Thoracic aorta (tissue), 2 donors: ENCODE measurements around the gene RAB6B. TPM values are rescaled to one million over a fixed set of nuclear protein-coding genes. Genes with fewer than 3 reads are reported as not detected.

Experiments
- ATAC-seq: fragments of 150-250 bp; one replicate; pipeline ENCODE4 v1.8.0; 2017; ENCODE audit warnings: low read depth; ENCODE audit not compliant: insufficient number of reproducible peaks, low FRiP score
- DNase-seq: peaks from one replicate; pipeline ENCODE4 v3.0.0-alpha.2; 2020; ENCODE audit warnings: low spot score
- H3K27ac ChIP-seq, 2 donors: fragments of 200-600 bp; sonication (generic); 1 replicate in 1 of 2; 2 replicates in 1 of 2; pipeline ENCODE4 v1.5.1; 2016; ENCODE audit warnings: mild to moderate bottlenecking in 2 of 2, moderate library complexity in 2 of 2
- H3K27me3 ChIP-seq: fragments of 200-600 bp; sonication (generic); replicated peaks from 2 replicates; pipeline ENCODE4 v1.6.0; 2016; ENCODE audit warnings: mild to moderate bottlenecking; ENCODE audit not compliant: insufficient read depth
- H3K36me3 ChIP-seq: fragments of 200-600 bp; sonication (generic); one replicate; pipeline ENCODE4 v1.5.1; 2016
- H3K4me1 ChIP-seq, 2 donors: fragments of 200-600 bp; sonication (generic); 1 replicate in 1 of 2; 2 replicates in 1 of 2; pipeline versions ENCODE4 v1.5.1 to v1.6.0; 2016; ENCODE audit warnings: low read depth in 2 of 2, mild to moderate bottlenecking in 1 of 2; ENCODE audit not compliant: control insufficient read depth in 1 of 2
- H3K4me3 ChIP-seq: fragments of 200-600 bp; sonication (generic); 2 replicates; pipeline ENCODE4 v1.5.1; 2016; ENCODE audit warnings: mild to moderate bottlenecking
- H3K9me3 ChIP-seq: fragments of 200-600 bp; sonication (generic); 2 replicates; pipeline ENCODE4 v1.5.1; 2016
- total RNA-seq, 2 donors: library from RNA; depleted of rRNA; stranded (reverse); fragments of >200 nt; gene quantifications; one replicate each; pipeline versions ENCODE4 v1.1.0 to v1.2.3, GENCODE V29; 2016
- TF ChIP-seq, protein P1 (sequence below): fragments of 200-600 bp; sonication (generic); IDR thresholded peaks from one replicate; pipeline ENCODE4 v1.5.1; 2019; ENCODE audit warnings: antibody characterized with exemption

Gene RAB6B
- total RNA-seq, 2 donors from 2014 or later = 0.27 to 4.0 TPM

DNA sequence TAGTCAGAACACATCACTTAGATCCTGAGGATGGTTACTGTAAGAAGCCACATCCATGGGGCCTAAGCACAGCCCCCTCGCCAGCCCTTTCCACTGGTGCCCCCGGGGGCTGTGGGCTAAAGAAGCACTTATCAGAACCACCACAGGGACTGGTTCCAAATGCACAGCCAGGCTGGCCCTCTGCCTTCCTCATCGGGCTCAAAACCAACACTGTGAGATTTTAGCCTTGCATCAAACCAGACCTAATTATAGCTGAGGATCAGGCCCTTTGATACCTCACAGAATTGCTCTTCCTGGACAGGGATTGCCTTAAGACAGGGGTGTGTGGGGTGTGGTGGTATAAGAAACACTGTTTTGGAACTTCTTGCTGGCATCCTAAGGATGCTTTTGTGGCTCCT is 66.4 kb downstream of the RAB6B start:
- no peak overlapping the region for H3K4me3 ChIP-seq
- ATAC-seq (no peak), DNase-seq (no peak)
- H3K9me3 ChIP-seq = no peaks in the 10 kb centered on the region
- no peaks in the 10 kb centered on the region for H3K27me3 ChIP-seq
- peaks cover 6% of the 10 kb centered on the region for H3K36me3 ChIP-seq
- H3K4me1 ChIP-seq = peaks cover 0 to 3% of the 10 kb centered on the region in 2 donors
- no peak overlapping the region for H3K27ac ChIP-seq
- TF ChIP-seq, protein P1, sequence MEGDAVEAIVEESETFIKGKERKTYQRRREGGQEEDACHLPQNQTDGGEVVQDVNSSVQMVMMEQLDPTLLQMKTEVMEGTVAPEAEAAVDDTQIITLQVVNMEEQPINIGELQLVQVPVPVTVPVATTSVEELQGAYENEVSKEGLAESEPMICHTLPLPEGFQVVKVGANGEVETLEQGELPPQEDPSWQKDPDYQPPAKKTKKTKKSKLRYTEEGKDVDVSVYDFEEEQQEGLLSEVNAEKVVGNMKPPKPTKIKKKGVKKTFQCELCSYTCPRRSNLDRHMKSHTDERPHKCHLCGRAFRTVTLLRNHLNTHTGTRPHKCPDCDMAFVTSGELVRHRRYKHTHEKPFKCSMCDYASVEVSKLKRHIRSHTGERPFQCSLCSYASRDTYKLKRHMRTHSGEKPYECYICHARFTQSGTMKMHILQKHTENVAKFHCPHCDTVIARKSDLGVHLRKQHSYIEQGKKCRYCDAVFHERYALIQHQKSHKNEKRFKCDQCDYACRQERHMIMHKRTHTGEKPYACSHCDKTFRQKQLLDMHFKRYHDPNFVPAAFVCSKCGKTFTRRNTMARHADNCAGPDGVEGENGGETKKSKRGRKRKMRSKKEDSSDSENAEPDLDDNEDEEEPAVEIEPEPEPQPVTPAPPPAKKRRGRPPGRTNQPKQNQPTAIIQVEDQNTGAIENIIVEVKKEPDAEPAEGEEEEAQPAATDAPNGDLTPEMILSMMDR = no peak

DNA sequence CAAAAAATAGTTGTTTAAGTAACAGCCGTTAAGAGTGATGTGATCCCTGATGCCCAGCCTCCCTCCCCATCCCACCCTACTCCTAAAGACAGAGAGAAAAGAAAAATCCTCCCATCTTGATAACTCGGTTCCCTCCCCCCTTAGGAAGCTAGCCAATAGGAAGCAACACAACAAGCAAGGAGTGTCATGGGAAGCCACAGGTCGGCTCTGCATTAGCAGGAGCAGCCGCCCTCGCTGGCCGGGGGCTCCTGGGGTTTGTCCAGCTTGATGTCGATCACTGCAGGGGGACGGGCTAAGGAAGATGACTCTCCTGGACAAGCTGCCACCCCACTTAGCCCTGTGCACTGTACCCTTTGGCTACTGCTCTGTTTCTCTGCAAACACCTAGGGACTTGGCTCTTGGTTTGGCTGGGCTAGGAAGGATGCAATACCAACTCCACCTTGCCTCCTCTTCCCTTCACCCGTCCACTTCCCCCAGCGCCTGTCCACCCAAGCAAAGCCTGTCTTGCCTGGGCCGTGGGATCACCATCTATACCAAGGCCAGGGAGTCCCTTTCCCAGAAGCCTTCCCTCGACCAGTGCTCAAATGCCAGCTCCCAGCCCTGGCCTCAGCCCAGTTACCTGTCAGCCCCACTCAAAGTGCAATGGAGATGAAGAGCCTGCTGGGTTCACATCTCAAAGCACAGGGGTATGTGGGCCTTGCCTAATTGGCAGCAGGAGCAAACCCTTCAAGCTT is 66.9 kb downstream of the RAB6B start:
- DNase-seq (no peak), ATAC-seq (no peak)
- Histone ChIP-seq H3K36me3 (peaks cover 8% of the 10 kb centered on the region), H3K4me1 (peaks cover 0 to 3% of the 10 kb centered on the region in 2 donors), H3K4me3 (no peak overlapping the region), H3K9me3 (no peaks in the 10 kb centered on the region), H3K27me3 (no peaks in the 10 kb centered on the region), H3K27ac (no peak overlapping the region)
- TF ChIP-seq, protein P1 = no peak

DNA sequence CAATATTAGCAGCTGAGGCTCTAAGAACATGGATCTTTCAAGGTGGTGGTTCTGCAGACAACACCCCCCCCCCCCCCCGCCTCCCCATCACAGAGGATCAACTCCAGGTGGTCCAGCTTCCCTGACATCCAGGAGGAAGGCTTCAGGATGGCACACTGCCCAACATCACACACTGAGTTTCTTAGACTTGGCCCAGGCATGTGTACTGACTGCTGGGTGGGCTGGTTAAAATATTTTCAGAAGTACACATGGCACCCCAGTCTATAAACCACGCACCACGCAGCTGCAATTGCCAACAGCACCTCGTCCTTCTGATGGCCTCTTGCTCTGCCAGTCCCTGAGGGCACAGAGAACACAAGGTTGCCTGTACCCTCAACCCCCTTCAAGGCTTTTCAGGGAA is 68.0 kb downstream of the RAB6B start:
- ATAC-seq (no peak), DNase-seq (no peak)
- H3K36me3 ChIP-seq = peaks cover 7% of the 10 kb centered on the region
- no peak overlapping the region for H3K4me3 ChIP-seq
- no peaks in the 10 kb centered on the region for H3K9me3 ChIP-seq
- TF ChIP-seq, protein P1 = no peak
- no peak overlapping the region for H3K27ac ChIP-seq
- H3K27me3 ChIP-seq = no peaks in the 10 kb centered on the region
- peaks cover 0 to 3% of the 10 kb centered on the region in 2 donors for H3K4me1 ChIP-seq

DNA sequence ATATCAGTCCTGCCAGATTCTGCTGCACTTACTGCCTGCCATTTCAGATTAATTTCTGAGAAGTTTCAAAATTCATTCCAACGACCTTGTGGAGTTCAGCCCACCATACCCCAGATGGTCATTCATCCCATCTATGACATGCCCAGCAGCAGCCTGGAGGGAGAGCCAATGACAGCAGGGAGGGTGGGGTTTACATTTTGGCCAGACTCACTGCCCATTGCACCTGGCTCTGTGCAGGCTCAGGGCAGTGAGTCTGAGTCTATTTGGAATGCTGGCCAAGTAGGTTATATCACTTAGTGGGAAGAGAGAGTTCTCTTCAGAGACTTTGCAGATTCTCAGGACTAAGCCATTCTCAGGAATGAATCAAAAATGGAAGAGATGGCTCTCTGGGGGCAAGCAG is 68.5 kb downstream of the RAB6B start:
- Histone ChIP-seq H3K4me3 (no peak overlapping the region), H3K9me3 (no peaks in the 10 kb centered on the region), H3K36me3 (peaks cover 9% of the 10 kb centered on the region), H3K27ac (no peak overlapping the region), H3K27me3 (no peaks in the 10 kb centered on the region), H3K4me1 (peaks cover 0 to 3% of the 10 kb centered on the region in 2 donors)
- TF ChIP-seq, protein P1 = no peak
- DNase-seq (no peak), ATAC-seq (no peak)

DNA sequence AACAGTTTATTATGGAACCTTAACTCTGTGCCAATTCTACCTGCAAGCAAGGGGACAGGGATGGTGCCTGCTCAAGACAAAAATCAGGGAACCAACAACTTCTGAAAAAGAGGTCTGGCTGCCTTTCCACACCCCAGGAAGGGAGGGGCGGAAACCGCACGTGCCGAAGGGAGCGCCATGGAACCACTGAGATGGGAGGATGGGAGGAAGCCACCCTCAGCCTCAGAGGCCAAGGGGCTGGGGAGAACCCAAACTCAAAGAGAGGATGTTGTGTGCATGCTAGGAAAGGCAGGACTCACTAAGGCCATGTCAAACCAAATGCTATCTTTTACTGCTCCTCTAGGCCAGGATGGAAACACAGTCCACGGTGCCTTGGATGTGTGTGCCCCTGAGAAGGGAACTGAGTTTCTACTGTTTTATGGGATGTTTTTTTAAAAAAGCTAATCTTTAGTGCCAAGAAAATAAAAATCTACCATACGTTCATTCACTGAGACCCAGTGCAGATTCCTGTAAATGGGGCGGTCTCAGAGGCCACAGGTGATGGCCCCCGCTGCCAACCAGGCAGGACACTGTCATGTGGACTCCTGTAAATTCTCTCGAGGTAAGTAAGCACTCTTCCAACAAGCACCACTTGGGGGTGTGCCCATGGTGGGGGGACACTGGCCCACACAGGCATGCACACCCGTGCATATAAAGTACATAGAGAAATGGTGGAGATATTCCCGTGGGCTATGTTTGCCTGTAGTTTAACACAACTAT is 69.5 kb downstream of the RAB6B start:
- ATAC-seq (no peak), DNase-seq (no peak)
- Histone ChIP-seq H3K27me3 (no peaks in the 10 kb centered on the region), H3K9me3 (no peaks in the 10 kb centered on the region), H3K4me3 (no peak overlapping the region), H3K4me1 (peaks cover 0 to 3% of the 10 kb centered on the region in 2 donors), H3K36me3 (peaks cover 9% of the 10 kb centered on the region), H3K27ac (no peak overlapping the region)
- TF ChIP-seq, protein P1 = no peak
